HG03575 (cell line): ENCODE results near the gene GSTT2B.
"Not testable (repeated sequence)": the region's sequence is repeated elsewhere in the genome, so short reads cannot be mapped to it uniquely, and the experiment has no call there.

Experiments used
- ATAC-seq: cut with Tn5 transposase; IDR thresholded peaks from one replicate; pipeline ENCODE4 v1.9.1; 2021; ENCODE audit not compliant: unreplicated experiment, insufficient number of reproducible peaks, low FRiP score; ENCODE audit errors: extremely low read depth

Gene GSTT2B

GRCh38 chr22:23954193-23954990, 6.6 kb downstream of the GSTT2B start:
- ATAC-seq: not testable (repeated sequence)

GRCh38 chr22:23953485-23953884, 7.5 kb downstream of the GSTT2B start:
- ATAC-seq: not testable (repeated sequence)

GRCh38 chr22:23952794-23953405, 8.1 kb downstream of the GSTT2B start:
- not testable (repeated sequence) for ATAC-seq

- ATAC-seq: not testable (repeated sequence)
Observed at GRCh38 chr22:23951383-23951782, 9.6 kb downstream of the GSTT2B start.

GRCh38 chr22:23949764-23950163, 11.2 kb downstream of the GSTT2B start:
- ATAC-seq: not testable (repeated sequence)

- not testable (repeated sequence) for ATAC-seq
Observed at GRCh38 chr22:23947391-23947790, 13.6 kb downstream of the GSTT2B start.

- ATAC-seq: not testable (repeated sequence)
Observed at GRCh38 chr22:23940166-23940565, 20.8 kb downstream of the GSTT2B start.

- no peak for ATAC-seq
Observed at GRCh38 chr22:23939017-23939357, 22.0 kb downstream of the GSTT2B start.

GRCh38 chr22:23938328-23939016, 22.5 kb downstream of the GSTT2B start:
- ATAC-seq: no peak

- no peak for ATAC-seq
Observed at GRCh38 chr22:23926561-23926960, 34.4 kb downstream of the GSTT2B start.

GRCh38 chr22:23925020-23925606, 35.9 kb downstream of the GSTT2B start:
- ATAC-seq: no peak

- no peak for ATAC-seq
Observed at GRCh38 chr22:23922921-23923320, 38.1 kb downstream of the GSTT2B start.

GRCh38 chr22:23921586-23922201, 39.3 kb downstream of the GSTT2B start:
- ATAC-seq: not testable (repeated sequence)

GRCh38 chr22:23920267-23920611, 40.8 kb downstream of the GSTT2B start:
- not testable (repeated sequence) for ATAC-seq

- no peak for ATAC-seq
Observed at GRCh38 chr22:23915290-23915689, 45.7 kb downstream of the GSTT2B start.

GRCh38 chr22:23913661-23914353, 47.2 kb downstream of the GSTT2B start:
- peak; percentile 64 for ATAC-seq

- no peak for ATAC-seq
Observed at GRCh38 chr22:23913306-23913660, 47.7 kb downstream of the GSTT2B start.

- ATAC-seq: no peak
Observed at GRCh38 chr22:23912293-23912903, 48.6 kb downstream of the GSTT2B start.
